ENCODE data around the gene KBTBD13.
"Not testable (repeated sequence)": the region's sequence is repeated elsewhere in the genome, so short reads cannot be mapped to it uniquely, and the experiment has no call there.

The KBTBD13 gene

DNA sequence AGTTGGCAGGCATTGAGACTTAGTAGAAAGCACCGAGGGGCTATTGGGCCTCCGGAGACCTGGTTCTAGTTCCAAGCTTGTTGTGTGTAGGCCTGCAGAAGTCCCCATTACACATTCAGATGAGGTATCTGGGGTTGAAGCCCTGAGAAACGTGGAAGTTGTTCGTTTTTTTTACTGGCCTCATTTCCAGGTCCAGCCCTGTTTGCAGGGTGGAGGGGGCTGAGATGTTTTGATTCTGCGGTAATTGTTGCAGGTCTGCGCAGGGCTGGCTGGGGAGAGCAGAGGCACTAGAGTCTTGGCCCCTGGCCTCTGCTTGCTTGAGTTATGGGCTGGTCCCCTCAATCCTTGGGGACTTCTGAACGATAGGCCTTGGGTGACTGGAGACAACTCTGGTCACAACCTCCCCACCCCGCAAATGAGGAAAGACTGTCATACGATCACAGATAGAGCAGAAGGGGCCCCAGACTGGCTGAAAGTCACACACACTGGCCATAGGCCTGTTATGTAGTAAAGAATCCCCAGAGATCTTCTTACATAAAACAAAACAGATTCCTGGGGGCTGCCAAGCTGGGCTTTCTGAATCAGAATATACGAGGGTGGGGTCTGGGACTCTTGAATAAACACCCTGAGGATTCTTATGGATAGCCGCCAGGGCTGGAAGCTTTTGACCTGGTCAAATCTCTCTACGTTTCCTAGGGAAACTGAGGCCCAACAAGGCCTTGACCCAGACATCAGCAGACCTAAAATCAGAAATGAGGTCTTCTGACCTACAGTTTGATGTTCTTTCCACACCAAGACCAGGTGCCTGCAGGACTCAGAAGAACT lies 15.6 kb downstream of the KBTBD13 start:
- no peak for DNase-seq

DNA sequence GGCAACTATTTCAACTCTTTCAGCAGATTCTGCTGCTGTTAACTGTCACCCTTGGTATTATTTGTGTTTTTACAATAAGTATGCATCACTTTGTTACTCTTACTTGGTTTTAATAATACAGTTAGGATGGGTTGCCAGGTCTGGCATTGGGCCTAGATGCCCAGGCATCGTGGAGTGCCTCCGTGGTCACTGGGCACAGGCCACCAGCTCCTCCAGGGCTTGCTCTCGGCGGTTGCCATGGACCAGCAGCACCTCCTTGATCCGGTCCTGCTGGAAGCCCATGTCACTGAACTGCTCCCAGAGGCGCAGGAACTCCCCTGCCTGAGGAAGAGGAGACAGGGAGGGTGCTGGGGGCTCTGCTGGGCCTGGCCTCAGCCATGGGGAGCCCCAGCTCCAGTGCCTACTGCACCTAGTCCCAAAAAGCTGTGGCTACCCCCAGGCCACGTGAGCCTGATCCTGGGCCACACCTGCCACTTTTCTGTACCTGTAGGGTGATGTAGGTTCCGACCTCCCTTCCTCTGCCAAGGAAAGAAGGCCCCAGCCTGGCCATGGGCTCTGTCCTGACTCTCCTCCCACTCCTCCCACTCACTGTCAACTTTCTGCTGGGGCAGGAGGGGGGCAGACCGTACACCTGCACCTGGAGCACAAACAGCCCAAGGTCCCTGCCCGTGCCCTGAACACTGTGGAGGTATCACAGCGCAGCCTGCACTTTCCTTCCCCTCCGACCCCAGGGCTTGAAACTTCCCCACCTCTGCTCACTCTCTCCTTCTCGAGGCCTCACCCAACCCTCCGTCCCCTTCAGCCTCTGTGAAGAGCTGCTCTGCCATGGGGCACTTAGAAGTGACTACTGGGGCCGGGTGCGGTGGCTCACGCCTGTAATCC lies 16.6 kb downstream of the KBTBD13 start:
- no peak for DNase-seq

DNA sequence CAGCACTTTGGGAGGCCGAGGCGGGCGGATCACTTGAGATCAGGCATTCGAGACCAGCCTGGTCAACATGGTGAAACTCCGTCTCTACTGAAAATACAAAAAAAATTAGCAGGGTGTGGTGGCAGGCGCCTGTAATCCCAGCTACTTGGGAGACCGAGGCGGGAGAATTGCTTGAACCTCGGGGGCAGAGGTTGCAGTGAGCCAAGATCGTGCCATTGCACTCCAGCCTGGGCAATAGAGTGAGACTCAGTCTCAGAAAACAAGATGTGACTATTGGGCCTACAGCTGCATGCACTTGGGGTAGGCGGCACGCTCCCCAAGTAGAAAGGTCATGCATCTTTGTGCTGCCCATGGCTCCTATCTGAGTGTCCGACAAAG lies 17.2 kb downstream of the KBTBD13 start:
- not testable (repeated sequence) for DNase-seq

DNA sequence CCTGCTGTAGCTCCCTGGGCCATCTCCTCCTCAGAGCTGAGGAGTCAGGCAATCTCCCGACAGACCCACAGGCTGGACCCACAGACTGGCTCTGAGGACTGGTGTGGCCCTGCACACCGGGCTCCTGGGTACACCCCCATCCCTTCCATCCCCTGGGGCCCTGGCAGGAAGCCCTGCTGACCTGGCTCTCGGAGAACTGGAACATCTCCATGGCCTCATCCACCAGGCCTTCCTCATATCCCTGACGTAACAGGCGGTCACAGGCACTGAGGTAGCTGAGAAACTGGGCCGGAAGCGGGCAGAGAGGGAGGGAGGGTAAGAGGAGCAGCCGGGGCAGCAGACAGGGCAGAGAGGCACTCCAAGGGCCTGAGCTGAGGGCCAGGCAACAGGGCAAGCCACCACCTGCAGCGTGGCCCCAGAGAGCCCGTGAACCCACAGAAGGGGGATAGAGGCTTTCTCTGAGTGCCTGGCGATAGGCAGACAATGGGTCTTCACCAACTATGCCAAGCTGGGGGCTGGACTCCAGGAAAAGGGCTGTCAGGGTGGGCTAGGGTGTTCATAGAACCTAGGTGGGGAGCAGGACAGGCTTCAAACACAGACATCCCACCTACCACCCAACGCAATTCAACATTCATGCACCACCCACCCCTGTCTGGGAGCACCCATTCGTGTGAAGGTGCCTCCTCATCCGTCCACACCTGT lies 17.9 kb downstream of the KBTBD13 start:
- DNase-seq: no peak

DNA sequence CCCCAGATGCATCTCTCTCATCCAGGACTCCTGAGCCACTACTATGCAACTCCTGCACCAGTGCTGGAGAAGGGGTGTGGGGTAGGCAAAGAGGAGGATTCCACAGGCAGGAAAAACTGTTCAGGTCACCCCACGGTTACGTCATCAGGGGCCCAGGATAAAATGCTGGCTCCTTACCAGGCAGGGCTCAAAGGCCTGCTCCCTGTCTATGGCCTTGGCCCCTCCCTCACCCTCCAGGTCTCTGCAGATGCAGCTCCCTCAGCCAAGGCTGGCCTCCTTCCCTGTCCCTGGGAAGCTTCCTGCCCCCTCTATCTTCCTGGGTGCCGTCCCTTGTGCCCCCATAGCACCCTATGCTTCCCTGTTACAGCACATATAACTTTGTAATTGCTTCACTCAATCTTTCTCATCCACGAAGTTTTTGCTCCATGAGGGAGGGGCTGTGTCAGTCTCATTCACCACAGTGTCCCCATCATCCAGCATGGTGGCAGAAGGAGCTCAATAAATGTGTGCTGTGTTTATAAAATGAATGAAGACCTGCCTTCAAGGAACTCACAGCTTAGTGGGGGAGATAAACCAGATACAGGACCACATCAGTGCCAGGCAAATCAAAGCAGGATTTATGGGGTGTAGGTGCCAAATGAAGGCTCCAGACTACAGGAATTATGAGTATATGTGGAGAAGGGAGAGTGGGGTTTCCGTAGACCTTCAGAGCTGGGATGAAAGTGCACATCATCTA lies 18.6 kb downstream of the KBTBD13 start:
- DNase-seq: no peak

DNA sequence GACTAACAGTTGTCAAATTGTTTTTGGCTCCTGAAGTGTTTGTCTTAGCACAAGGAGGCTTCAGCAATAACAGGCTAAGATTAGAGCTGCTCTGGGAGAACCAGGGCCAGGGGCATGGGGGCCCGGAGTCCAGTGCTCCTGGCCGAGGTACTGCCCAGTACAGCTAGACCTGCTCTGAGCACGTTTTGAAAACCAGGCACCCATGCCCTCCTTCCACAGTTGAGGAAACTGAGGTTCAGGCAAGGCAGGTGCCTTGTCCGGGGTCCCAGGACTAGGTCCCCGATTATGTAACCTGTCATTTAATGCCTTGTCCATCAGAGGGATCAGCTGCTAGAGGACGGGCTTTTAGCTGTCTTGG lies 19.2 kb downstream of the KBTBD13 start:
- DNase-seq: no peak

DNA sequence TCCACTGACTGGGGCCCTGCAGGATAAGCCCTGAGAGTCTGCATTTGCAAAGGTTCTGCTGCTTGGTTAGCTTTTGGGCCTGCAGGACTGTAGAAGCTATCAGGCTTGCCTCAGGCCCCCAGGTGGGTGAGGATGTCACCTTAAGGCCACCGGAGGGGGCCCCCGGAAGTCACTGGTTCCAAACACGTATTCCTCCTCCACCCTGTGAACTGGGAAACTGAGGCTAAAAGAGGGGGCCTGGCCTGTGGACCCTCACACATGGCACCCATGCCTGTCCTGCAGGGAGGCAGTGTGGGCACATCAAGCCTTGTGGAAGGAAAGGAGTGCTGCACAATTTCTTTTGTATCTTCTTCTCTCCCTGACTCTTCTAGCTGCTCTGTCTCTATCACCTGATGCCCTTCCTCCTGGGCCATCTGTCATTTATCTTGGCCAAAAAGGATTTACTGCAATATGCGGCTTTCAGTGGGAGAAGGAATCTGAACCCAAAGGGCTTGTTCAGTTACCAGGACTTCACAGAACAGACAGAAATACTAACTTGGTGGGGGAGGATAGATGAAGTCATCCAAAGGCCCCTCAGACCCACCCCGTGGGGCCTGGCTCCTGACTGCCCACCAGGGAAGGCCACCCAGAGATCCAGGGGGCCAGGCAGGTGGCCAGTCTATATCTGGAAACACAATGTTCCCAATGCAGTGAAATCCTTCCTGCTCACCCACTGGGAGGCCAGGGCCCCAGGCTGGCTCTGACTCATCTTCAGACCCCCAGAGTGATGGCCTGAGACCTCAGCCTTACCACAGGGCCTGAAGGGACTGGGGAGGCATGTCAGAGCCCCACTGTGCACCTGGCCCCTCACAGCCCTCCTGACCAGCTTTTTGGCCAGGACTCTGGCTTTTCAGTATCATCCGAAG lies 20.2 kb downstream of the KBTBD13 start:
- DNase-seq: no peak

DNA sequence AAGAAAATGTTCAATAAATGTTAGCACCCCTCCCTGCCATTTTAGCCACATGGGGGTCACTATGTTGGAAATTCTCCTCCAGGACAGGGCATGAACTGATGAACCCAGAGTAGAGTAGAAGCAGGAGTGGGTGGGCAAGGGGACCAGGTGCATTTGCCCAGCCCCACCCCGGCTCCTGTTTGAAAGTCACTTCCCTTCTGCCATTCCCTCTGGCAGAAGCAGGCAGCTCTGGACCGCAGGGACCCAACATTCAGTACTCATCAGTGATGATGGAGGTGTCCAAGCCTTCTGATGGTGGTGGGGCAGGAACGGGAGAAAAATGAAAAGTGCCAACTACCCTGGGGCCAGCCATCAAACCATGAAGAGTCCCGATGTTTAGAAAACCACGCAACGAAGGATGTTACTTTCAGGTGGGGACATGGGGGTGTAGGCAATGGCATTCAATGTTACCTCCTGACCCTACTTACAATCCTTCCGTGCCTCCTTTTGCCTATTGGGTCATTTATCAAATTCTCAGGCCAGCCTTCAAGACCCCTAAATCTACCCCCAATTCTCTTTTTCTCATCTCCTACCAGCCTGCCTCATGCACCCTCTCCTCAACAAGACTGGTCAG lies 21.2 kb downstream of the KBTBD13 start:
- DNase-seq: no peak

DNA sequence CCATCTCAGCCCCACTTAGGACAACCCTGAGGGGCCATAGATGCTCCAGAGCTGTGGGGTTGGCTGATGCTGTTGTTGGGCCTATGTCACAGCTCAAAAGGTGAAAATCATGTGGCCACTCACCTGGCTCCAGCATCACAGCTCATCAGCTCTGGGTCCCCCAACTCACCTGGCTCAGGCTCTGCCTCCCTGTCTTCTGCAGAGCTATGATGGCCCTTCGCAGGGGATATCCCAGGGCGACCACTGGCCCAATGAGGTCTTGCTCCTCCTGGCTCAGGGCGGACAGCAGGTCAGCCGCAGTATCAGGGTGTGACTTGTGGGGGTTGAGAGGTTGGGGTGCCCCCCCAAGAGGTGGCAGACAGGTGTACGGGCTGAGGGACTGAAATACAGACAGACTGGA lies 22.8 kb downstream of the KBTBD13 start:
- DNase-seq: no peak

DNA sequence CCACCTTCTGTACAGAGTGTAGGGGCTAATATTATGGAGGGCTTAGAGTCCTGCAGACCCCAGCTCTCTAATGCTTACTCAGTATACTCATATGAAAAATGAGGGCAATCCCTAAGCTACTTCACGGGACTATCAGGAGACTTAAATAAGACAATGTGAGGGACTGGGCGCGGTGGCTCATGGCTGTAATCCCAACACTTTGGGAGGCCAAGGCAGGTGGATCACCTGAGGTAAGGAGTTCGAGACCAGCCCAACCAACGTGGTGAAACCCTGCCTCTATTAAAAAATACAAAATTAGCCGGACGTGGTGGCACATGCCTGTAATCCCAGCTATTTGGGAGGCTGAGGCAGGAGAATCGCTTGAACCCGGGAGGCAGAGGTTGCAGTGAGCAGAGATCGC lies 23.3 kb downstream of the KBTBD13 start:
- DNase-seq: not testable (repeated sequence)

DNA sequence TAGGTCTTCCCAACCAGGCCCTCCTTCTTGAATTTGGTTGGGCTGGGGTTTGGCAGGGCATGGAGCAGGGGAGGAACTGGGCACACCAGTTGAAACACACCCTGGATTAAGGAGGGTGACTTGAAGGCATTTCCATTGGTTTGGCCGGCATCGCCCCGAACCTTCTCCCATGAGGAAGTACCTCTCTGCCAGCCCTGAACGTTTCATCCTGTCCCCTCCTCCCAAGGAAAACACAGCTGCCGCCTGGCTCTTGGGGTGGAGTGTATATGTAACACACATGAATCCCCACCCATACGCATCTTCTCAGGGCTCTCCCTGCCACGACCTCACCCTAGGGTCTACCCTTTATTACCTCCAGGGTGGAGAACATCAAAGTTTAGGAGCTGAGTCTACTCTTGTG lies 23.9 kb downstream of the KBTBD13 start:
- no peak for DNase-seq

DNA sequence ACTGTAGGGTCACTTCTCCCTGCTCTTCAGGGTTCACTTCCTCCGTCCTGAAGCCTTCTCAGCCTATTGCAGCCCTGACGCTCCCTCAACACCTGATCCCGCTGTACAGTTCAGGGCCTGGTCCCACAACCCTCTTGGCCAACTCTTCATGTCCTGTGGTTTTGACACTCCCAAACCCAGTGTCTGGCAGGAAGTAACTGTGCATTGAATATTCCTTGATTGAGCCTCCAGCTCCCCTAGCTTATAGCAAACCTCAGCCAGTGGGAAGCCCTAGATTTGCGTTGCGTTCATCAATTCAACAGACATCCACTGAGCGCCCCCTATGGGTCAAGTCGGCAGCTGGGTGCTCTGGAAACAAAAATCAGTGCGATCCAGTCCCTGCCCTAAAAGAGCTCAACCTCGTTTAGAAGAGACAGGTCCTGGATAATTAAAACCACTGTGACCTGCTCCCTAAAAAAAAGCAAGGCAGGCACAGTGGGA lies 24.9 kb downstream of the KBTBD13 start:
- DNase-seq: peak; percentile 23

DNA sequence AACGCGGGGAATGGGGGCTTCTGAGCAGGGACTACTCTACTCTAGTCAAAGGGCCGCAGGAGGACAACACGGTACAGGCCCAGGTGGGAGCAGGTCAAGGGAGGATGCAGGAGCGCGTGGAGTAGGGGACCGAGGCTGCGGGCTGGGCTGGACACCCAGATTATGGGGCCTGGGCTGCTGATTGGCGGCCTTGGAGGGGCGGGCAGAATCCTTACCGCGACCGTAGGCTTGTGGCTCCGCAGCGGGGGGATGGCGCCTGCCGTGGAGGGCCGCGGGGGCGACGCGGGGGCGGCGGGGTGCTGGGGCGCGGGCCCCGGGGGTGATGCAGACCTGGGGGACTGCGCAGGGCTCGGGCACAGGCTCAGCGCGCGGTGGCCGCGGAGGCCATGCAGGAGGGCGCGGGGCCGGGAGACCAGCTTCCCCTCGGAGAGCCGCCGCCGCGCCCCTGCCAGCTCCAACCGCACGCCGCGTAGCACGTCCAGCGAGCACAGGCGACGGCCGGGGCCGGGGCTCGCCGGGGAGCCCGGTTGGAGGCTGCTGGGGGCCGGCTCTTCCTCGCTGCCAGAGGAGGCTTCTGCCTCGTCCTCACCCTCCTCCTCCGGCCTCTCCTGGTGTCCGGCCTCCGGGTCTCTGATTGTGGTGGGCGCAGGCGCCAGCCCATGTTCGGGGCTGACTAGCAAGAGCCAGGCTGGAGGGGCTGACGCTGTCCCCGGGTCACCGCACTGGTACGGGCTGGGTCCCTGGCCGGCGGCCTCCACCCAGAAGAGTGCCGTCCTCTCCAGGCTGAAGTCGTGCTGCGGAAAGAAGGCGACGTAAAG lies 25.6 kb downstream of the KBTBD13 start:
- no peak for DNase-seq

DNA sequence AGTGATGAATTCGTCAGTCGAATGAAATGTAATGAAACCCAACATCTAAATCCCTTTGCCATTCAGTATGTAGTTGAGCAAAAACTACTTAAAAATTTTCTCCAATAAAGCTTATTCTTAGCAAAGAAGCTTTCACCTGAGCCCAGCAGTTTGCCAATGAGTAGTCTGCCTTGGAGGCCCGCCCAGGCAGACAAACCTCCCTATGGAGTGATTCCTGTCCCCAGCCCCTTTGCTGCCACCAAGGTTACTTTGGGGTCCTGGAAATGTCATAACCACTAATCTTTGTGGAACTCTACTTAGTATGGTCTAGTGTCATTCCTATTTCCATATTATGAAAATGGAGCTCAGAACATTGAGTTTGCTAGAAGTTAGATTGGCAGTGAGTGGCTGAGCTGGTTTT lies 26.4 kb downstream of the KBTBD13 start:
- no peak for DNase-seq

DNA sequence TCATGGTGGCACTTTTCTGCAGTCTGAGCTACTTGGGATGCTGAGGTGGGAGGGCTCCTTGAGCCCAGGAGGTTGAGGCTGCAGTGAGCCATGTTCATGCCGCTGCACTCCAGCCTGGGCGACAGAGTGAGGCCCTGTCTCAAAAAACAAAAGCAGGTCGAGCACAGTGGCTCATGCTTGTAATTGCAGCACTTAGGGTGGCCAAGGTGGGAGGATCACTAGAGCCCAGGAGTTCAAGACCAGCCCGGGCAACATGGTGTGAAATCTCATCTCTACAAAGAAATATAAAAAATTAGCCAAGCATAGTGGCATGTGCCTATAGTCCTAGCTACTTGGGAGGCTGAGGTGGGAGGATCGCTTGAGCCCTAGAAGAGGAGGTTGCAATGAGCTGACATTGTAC lies 28.5 kb downstream of the KBTBD13 start:
- no peak for DNase-seq

DNA sequence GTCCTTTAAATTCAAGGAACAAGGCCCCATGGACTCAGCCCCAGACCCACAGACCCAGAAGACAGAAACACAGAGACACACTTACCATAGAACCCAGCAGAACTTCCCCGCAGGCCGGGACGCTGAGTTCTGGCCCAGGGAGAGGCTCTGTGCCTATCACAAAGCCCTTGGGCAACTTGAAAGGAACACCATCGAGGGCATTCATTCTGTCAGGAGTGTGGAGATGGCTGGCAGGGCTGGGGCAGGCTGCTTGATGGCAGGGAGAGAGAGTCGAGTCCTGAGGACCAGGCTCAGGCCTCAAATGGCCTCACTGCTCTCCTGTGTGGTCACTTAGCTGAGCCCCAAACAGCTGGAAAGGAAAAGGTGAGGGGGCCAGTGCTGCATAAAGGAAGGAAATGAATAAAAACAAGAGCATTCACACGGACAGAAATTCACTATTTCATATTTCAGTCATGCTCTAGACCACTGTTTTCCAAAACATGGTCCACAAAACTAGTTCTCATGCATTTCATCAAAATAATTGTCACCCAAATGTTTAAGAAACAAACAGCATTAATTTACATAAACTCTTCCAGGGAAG lies 29.6 kb downstream of the KBTBD13 start:
- no peak for DNase-seq

DNA sequence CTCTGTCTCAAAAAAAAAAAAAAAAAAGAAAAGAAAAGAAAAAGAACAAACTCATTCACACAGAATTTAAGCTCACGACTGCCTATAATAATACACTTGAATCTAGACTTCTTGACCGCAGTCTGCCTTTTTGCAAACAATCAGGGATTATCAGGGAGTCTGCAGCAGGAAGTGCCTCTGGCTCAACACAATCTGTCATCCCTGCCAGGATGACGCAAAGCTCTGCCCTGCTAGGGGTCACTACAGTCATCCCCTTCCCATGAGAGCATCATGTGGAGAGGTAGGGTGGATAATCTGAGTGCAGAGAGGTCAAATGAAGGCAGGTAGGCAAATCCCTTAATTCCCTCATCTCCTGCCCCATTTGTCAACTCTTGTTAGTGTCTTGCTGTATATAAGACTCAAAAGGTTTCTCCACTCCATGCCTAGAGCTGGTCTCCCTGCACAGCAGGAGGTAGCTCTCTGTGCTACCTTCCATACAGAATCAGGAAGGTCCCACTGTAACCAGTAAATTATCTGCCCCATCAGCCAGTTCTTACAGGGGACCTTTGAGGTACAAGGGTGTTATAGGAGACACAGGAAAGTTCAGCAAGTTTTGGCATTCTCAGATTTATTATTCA lies 34.2 kb downstream of the KBTBD13 start:
- no peak for DNase-seq

DNA sequence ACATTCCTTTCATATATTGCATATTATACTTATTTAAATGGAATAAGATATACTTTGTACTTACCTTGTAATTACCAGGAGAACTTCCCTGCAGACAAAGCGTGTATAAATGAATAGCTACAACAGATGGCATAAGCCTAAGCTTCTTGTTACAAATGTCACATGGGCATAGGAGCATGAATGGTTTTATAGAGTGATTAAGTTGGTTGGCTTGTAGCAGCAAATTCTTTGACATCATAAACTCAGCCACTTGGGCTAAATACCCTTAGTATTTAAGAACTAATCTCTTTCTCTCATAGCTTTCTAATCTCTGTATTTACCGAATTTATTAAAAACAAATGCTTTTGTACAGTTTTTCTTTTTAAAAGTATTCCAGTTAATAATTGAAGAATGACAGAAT lies 38.5 kb downstream of the KBTBD13 start, which contains the start of gene UBAP1L:
Gene UBAP1L (minus strand): TSS at position 115 of the 400 bp plus-strand sequence. CDS start 8,985 bp downstream, outside the sequence.
- DNase-seq: no peak

DNA sequence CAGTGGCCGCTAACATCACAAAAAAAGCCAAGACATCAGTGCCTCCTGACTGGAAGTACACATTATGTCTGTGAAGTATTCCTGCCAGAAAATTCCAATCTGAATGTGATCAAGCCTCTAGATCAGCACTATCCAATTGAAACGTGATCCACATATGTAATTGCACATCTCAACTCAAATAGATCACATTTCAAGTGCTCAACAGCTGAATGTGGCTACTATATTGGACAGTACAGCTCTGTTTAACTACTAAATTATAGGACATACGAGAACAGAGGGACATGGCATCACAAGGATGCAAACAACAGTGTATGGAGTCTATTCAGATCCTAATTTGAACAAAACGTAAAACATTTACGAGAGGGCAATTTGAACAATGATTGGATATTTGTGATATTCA lies 39.0 kb downstream of the KBTBD13 start:
- DNase-seq: no peak
